HG03520 (cell line): ENCODE data around the gene CTBP2.

Experiments
- ATAC-seq: cut with Tn5 transposase; IDR thresholded peaks from one replicate; pipeline ENCODE4 v1.9.1; 2021; ENCODE audit warnings: mild to moderate bottlenecking, moderate library complexity; ENCODE audit not compliant: unreplicated experiment

The CTBP2 gene

DNA sequence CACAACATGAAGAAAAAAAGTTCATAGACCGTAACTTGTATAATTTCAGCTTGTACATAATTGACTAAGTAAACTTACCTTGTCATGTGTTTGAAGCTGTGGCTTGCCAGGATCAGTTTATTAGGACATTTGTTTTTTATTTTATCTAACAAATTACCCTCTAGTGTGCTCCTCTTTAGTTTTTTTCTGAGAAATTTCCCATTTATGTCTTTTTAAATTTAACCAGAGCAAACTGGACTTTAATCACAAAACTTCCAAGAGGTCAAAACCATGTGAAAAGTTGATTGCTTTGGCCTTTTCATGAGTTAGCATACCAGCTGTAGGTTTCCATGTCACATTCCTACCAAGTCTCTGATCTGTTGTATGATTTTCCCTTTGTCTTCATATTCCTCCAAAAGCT lies 176.0 kb downstream of the CTBP2 start:
- ATAC-seq, result no peak

DNA sequence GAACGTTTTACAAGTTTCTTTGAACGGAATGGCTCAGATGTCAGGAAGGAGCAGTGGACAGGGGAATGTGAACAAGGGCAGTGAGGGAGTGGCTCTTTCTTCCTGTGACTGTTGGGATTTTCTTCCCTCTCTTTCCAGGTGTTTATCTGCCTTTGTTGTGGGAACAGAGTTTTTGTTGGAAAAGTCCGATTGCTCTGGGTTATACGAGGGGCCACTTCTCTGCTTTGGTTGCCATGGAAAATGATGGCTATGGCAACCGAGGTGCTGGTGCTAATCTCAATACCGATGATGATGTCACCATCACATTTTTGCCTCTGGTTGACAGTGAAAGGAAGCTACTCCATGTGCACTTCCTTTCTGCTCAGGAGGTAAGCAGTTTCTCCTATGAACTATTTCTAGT lies 177.0 kb downstream of the CTBP2 start:
- ATAC-seq, result no peak

DNA sequence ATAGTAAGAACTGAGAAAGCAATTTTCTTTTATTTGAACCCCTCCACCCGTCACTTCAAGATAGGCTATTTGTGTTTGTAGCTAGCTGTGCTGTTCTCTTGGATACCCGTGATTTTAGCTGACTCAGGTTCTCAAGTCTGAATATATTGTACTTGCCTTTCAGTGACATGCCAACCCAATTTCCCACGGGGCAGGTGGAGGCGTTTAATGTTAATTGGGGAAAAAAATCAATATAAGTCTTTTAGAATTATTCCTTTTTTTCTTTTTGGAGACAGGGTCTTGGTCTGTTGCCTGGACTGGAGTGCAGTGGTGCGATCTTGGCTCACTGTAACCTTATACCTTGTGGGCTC lies 182.0 kb downstream of the CTBP2 start:
- ATAC-seq, result no peak

DNA sequence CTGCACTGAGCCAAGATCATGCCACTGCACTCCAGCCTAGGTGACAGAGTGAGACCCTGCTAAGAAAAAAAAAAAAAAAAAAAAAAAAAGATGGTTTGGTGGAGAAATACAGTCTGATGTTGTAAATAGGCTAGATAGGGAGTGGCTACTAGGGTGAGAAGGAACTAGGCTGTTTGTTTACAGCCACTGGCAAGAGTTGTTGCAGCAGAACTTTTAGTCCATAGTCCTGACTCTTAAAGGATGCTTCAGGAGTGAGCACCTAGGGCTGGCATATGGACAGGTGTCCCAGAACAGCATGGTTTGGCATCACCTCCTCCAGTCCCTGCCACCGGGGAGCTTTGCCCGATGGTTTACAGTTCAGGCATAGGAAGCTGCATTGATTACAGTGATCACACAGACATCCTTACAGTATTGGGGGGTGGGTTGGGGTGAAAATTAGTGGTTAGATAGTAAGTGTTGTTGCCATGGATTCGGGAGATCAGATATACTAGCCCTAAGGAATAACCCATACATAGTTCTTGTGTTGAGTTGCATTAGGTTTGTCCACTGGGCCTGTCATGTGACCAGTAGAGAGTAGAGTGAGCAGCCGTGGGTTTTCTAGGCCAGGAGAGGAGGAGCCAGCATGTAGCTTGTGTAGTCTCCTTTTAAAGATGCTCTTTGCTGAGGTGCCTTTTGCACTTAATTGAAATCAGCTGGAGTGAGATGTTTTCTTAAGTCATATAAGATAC lies 182.6 kb downstream of the CTBP2 start:
- no peak for ATAC-seq

DNA sequence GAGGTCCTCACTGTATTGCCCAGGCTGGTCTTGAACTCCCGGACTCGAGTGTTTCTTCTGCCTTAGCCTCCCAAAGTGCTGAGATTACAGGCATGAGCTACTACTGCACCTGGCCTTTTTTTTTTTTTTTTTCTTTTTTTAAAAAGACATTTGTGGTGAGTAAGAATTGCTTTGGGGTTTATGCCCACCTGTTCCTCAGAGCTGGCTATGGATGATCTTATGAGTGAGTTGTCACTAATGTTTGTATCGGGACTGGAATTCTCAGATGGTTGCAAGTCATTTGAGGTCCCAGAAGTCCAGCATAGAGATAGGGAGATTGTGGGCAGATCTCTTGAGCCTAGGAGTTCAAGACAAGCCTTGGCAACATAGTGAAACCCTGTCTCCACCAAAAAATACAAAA lies 183.2 kb downstream of the CTBP2 start:
- ATAC-seq, result no peak

DNA sequence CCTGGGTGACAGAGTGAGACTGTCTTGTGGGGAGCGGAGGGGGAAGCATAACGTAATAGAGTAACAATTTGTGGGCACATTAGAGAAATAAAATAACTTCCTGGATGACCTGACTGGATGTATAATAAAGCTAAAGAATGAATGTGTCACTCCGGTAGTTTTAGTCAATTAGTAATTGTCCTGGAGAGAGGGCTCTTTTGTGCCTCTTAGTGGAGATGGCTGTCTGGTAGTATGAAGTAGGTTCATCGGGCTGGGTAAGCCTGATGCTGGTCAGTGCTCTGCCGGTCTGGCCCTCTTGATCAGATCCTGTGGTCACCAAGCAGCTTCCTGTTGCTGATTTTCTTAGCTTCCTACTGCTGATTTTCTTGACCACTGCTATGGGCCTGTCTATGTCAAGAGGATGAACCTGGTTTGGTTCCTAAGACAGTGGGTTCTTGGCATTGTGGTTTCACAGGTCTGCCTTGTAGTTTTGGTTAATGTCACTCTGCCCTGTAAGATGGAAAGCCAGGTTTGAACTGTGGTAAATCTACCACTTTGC lies 184.3 kb downstream of the CTBP2 start:
- ATAC-seq, result no peak

DNA sequence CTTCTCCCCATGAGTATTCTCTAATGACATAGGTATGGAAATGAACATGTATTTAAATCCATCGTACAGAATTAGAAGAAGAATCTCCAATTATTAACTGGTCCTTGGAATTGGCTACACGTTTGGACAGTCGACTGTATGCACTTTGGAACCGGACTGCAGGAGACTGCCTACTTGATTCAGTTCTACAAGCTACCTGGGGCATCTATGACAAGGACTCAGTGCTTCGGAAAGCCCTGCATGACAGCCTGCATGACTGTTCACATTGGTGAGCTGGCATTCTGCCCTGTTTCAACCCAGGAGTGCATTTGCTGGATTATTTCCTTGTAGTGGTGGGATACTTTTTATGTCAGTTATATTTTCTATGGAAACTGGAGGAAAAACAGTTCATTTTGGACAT lies 186.2 kb downstream of the CTBP2 start:
- no peak for ATAC-seq

DNA sequence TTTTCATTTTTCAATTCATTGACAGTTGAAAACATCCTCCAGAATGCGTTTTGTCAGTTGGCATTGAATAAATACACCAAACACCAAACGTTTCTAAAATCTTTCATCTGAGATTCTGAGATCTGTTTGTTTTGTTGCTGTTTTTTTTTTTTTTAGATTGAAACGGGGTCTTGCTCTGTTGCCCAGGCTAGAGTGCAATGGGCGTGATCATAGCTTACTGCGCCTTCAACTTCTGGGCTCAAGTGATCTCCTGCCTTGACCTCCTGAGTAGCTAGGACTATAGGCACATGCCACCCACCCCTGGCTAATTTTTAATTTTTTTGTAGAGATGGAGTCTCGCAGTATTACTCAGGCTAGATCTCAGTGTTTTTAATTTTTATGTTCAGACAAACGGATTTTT lies 187.7 kb downstream of the CTBP2 start:
- ATAC-seq, result no peak

DNA sequence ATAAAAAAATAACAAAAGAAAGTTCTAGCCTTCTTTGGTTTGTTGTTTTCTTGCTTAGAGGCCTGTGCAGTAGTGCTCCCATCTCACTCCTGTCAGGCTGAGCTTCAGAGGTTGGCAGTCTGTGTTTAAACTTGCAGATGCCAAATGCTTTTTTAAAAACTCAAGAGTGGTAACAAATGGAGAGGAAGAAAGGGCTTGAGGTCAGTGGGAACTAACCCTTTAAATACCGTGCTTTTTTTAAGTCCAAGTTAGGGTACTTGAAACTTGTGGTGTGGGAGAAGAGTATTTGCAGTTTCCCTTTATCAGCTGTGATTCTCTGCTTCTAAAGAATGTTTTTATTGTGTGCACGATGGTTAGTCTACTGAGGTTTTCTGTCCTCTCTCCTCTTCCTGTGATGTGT lies 189.1 kb downstream of the CTBP2 start:
- ATAC-seq, result no peak

DNA sequence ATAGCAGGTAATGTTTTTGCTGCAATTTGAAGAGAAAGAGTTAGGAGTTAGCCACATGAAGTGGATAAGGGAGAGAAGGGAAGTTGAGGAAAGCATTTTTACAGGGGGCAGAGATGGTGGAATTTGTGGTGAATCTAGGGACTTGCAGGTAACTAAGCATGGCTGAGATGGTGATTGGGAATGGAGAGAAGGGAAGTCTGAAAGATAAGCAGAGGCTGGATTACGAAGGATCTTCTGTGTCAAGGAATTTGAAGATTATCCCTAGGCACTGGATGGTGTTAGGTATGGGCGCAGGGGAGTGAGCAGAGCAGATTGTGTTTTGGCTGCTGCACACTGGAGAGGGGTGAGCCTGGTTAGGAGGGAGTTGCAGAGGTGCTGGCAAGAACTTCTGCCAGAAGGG lies 193.1 kb downstream of the CTBP2 start:
- no peak for ATAC-seq

DNA sequence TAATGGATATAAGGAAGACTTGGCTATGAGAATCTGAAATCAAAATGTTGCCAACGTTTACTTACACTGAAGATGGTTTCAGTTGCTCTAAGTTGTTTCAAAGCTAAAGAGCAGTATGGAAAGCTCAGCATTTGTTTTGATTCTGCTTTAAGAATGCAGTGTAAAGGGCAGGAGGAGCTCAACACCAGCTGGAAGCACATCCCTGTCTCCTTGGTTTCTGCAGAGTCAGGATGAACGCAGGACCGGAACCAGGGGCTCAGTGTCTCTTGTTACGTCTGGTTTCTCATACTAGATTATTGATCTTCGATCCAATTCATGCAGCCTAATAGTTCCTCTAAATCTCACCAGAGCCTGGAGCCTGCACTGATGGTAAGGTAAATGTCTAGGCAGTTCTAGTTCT lies 194.4 kb downstream of the CTBP2 start:
- ATAC-seq, result no peak

DNA sequence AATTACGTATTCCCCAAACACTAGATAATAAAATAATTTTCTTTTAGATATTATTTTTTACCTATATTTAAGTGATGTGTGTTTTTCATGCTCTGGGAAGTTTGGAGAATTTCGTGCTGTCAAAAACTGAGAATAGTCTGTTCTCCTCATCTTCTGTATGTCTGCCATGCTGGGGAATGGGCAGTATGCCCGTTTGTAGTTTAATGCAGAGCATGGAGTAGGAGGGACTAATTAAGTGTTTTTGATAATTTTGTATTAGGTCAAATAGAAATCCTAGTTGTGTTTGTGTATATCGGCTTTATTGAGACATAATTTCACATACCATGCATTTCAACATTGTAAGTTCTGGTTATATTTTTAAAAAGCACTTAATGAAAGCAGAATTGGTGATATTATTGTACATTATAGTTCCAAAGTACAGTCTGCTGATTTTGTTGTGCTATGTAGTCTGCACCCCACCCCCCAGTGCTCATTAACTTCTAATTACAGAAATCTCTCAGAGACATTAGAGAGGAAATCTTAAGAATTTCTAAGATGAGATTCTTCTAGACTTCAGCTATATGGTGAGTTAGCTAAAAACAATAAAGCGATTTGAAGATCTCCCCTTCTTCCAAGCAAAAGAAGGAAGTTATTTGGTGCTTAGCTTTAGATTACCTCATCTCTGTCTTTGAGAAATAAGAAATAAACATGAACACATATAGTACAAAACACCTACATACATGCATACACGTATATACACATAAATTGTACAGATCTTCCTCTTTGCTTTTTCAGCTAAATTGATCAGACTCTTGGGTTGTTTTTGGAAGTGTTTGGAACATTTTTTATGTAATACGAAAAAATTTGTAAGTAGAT lies 196.3 kb downstream of the CTBP2 start:
- no peak for ATAC-seq

DNA sequence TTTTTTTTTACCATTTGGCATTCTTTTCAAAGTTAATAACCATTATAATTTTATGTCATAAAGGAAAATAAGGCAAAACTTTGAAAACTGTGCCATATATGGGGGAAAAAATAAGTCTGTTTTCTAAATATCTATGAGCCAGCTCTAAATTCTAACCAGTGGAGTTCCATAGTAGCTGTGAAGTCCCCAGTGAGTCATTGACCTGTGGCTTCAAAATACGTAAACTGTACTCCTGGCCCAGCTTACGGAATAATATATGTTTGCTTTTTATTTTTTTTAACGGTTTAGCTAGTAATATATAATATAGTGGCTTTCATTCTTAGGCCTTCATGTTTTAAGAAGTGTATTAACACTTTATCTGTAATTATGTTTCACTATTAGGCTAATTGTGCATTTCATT lies 197.9 kb downstream of the CTBP2 start:
- no peak for ATAC-seq

DNA sequence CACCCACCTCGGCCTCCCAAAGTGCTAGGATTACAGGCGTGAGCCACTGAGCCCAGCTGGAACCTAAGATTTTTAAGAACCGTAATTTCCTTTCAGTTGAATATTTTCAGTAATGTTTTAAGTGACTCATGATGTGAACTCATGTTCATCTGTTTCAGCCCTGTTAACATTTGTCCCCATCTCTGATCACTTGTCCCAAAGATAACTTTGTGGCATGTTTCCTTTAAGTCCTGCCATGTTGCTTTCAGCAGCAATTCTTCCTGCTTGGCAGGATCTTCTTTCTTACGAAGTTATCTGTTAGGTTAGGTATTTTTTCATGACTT lies 199.2 kb downstream of the CTBP2 start:
- ATAC-seq, result no peak

DNA sequence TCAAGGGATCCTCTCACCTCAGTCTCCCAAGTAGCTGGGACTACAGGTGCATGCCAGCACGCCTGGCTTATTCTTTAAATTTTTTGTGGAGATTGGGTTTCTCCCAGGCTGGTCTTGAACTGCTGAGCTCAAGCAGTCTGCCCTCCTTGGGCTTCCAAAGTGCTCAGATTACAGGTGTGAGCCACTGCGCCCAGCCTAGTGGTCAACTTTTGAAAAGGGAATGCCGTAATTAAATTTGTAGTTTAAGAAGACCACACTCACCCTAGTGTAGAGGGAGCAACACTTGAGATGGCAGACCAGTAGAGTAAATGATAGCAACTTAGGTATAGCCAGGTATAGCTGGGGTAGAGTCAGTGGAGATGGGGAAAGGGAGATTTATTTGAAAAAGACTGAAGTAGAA lies 200.8 kb downstream of the CTBP2 start:
- ATAC-seq, result no peak

DNA sequence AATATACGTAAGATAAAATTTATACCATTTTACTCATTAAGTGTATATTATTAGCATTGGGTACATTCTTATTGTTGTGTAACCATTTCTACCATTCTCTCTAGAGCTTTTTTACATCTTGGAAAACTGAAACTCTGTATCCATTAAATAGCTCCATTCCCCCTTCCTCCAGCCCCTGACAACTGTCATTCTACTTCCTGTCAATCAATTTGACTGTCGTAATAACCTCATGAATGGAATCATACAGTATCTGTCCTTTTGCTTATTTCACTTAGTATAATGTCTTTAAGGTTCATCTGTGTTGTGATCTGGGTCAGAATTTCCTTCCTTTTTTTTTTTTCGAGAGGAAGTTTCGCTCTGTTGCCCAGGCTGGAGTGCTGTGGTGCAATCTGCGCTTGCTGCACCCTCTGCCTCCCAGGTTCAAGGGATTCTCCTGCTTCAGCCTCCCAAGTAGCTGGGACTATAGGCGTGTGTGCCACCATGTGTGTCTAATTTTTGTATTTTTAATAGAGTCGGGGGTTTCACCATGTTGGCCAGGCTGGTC lies 202.9 kb downstream of the CTBP2 start:
- ATAC-seq, result no peak

DNA sequence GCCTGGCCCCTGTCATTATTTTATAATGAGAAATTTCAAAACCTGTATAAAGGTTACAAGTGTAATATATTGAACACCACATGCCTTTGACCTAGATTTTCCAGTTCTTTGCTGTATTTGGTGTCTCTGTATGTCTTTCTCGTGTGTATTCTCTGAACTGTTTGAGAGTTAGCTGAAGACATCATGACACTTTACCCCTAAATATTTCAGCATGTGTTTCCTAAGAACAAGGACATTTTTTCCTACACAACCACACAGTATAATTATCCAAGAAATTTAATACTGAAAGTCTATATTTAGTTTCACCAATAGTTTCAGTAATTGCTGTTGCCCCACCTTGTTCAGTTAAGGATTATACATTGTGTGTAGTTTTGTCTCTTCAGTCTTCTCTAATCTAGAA lies 203.6 kb downstream of the CTBP2 start:
- ATAC-seq, result no peak

DNA sequence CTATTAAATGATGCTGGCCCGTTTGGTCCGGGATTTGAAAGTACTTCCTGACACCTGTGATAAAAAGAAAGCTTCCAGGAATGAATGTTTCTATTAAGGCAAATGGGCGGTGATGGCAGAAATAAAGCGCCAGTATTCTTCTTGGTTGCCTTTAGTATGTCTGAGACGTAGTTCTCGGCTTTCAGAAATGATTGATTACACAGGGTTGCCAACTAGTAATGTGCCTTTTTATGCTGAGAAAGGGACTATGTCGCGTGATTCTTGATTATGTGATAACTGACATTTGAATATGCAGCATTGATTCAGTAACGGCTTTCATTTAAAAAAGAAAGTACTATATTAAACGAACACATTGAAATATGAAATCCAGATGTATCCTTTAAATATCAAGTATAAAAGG lies 204.5 kb downstream of the CTBP2 start:
- ATAC-seq, result no peak

DNA sequence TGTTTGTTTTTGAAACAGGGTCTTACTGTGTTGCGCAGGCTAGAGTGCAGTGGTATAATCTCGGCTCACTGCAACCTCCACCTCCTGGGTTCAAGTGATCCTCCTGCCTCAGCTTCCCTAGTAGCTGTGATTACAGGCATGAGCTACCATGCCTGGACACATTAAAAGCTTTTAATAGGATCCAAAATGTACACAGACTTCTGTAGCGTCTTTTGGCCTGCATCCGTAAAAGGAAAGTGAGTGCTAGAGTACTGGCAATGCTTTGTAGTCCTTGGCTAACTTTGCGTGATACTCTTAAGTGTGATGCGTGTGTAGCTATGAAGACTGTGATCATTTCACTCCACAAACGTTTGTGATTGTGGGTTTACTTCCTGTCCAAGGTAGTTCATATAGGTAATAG lies 205.1 kb downstream of the CTBP2 start:
- no peak for ATAC-seq

DNA sequence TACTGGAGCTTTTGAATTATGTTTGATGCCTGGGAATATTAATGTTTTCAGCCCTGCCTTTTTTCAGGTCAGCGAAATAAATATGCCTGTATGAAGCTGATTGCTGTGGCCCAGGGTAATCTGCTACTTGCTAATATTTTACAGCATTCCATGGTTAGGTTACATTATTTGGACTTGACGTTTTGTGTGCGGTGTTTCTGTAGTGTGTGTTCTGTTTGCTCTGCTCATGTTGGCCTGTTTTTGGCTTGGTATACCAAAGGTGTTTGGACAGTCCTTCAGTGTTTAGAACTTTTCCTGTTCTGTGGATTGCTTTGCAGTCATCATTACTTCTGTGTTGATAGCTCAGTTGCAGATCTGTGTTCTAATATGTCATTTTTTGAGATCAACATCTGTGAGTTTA lies 206.9 kb downstream of the CTBP2 start:
- no peak for ATAC-seq

DNA sequence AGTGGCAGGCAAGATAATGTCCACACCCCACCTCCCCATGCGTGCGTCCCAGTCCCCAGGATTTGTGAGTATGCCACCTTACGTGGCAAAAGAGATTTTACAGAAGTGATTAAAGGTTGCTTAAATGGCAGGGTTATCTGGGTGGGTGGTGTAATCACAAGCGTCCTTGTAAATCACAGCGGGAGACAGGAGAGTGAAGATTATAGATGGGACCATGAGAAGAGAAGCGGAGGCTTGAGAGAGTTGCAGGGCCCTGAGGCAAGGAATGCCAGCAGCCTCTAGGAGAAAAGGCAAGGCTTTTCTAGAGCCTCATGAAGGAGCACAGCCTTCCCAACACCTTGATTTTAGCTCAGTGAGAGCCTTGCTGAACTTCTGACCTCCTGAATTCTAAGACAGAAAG lies 208.2 kb downstream of the CTBP2 start:
- ATAC-seq, result no peak

DNA sequence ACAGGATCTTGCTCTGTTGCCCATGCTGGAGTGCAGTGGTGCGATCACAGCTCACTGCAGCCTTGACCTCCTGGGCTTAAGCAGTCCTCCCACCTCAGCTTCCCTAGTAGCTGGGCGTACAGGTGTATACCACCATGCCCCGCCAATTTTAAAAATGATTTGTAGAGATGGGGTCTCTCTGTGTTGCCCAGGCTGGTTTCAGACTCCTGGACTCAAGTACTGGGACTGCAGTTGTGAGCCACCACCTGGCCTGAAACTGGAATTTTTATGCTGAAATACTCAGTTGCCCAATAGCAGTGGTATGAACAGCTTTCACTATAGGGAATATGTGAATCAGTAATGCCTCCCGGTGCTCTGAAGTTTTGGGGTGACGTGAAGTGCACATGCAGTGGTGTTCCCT lies 210.8 kb downstream of the CTBP2 start:
- no peak for ATAC-seq
